ENCODE measurements around the gene MTRF1L.

MTRF1L gene

DNA sequence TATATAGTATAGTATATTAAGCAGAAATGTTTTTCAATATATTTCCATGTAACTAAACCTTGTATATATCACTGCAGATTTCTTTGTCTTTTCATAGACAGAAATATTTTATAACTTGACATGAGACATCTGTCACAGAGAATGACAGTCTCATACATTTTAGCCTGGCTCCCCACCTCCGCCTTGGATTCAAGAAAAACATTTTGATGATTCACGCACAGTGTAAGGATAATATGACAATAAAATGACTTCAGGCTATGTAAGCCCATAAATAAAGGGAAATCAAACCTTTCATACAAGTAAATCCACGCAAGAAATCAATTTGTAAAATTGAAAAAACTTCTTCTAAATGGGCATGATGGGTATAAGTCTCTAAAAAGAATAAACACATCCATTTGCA lies 56.0 kb downstream of the MTRF1L start:
- Histone ChIP-seq H3K9me3 (ENCODE audit: control insufficient read depth, insufficient read depth, low read length) (no peaks in the 10 kb centered on the region), H3K36me3 (ENCODE audit: control insufficient read depth, insufficient read depth, low read length) (no peaks in the 10 kb centered on the region), H3K9ac (ENCODE audit: low read depth, low read length) (no peak overlapping the region), H3K4me3 (ENCODE audit: low read depth, low read length) (no peak overlapping the region), H3K4me1 (ENCODE audit: control insufficient read depth, insufficient read depth, low read length) (no peaks in the 10 kb centered on the region), H3K27ac (ENCODE audit: low read depth, low read length) (no peak overlapping the region), H3K27me3 (ENCODE audit: control insufficient read depth, insufficient read depth, low read length) (no peaks in the 10 kb centered on the region)

DNA sequence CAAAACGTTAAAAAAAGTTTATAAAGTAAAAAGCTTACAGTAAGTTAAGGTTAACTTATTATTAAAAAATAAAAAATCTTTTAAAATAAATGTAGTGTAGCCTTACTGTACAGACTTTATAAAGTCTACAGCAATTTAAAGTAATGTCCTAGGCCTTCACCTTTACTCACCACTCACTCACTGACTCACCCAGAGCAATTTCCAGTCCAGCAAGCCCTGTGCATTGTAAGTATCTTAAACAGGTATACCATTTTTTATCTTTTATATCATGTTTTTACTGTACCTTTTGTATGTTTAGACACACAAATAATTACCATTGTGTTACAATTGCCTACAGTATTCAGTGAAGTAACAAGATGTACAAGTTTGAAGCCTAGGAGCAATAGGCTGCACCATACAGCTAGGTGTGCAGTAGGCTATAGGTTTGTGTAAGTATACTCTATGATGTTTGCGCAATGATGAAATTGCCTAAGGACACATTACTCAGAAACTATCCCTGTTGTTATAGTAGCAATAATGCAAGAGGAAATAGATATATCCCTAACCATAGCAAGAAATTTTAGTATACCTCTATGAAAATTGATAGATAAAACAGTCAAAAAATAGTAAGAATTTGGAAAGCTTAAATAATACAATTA lies 59.1 kb downstream of the MTRF1L start:
- H3K4me1 ChIP-seq (ENCODE audit: control insufficient read depth, insufficient read depth, low read length): no peaks in the 10 kb centered on the region
- H3K27me3 ChIP-seq (ENCODE audit: control insufficient read depth, insufficient read depth, low read length): no peaks in the 10 kb centered on the region
- no peak overlapping the region for H3K27ac ChIP-seq (ENCODE audit: low read depth, low read length)
- no peaks in the 10 kb centered on the region for H3K36me3 ChIP-seq (ENCODE audit: control insufficient read depth, insufficient read depth, low read length)
- no peaks in the 10 kb centered on the region for H3K9me3 ChIP-seq (ENCODE audit: control insufficient read depth, insufficient read depth, low read length)
- H3K9ac ChIP-seq (ENCODE audit: low read depth, low read length): no peak overlapping the region
- no peak overlapping the region for H3K4me3 ChIP-seq (ENCODE audit: low read depth, low read length)

DNA sequence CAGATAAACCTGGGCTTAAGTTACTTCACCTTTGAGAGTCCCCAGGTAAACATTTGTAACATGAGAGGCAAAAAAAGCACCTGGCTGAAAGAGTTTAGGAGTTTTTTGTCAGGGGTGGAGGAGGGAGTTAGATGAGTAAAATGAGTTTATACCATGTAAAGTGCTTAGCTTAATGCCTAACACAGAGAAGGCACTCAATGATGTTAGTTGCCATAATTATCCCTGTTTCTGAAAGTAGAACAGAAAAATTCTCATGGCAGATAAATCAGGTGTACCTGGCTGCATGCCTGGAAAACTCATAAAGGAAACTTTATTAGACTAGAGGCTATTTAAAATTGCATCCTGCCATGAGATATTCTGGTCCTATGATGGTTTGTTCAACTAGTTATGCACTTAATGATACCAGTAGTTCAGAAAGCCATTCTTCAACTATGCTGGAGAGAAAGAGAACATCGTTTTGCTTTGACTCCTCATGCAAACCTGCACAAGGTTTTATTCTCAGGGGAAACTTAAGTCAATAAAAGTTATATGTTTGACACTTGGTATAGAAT lies 60.1 kb downstream of the MTRF1L start:
- Histone ChIP-seq H3K27ac (ENCODE audit: low read depth, low read length) (no peak overlapping the region), H3K27me3 (ENCODE audit: control insufficient read depth, insufficient read depth, low read length) (no peaks in the 10 kb centered on the region), H3K9ac (ENCODE audit: low read depth, low read length) (no peak overlapping the region), H3K9me3 (ENCODE audit: control insufficient read depth, insufficient read depth, low read length) (no peaks in the 10 kb centered on the region), H3K4me3 (ENCODE audit: low read depth, low read length) (no peak overlapping the region), H3K4me1 (ENCODE audit: control insufficient read depth, insufficient read depth, low read length) (no peaks in the 10 kb centered on the region), H3K36me3 (ENCODE audit: control insufficient read depth, insufficient read depth, low read length) (no peaks in the 10 kb centered on the region)

DNA sequence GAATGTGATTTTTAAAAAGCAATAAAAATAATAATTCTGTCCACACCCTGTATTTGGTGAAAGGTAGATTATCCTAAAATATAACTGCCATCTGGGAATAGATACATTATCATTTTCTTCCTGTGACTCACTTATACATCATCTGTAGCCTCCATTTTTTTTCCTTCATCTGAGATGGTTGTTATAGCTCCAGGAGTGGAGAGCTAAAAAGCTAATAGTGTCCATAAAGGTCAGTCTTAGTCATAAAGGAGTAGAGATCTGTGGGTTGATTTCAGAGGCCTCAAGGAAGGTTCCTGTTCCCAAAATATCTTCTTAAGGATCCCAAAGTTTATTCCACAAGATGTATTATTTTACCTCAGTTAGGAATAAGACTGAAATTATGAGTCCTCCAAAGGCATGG lies 60.8 kb downstream of the MTRF1L start:
- H3K4me3 ChIP-seq (ENCODE audit: low read depth, low read length): no peak overlapping the region
- H3K4me1 ChIP-seq (ENCODE audit: control insufficient read depth, insufficient read depth, low read length): no peaks in the 10 kb centered on the region

More for the DNA sequence above, 60.8 kb downstream of the MTRF1L start:
- H3K27ac ChIP-seq (ENCODE audit: low read depth, low read length): no peak overlapping the region
- H3K36me3 ChIP-seq (ENCODE audit: control insufficient read depth, insufficient read depth, low read length): no peaks in the 10 kb centered on the region
- H3K9me3 ChIP-seq (ENCODE audit: control insufficient read depth, insufficient read depth, low read length): no peaks in the 10 kb centered on the region
- H3K9ac ChIP-seq (ENCODE audit: low read depth, low read length): no peak overlapping the region
- no peaks in the 10 kb centered on the region for H3K27me3 ChIP-seq (ENCODE audit: control insufficient read depth, insufficient read depth, low read length)

Data from HUES48 (cell line).